HepG2 (cell line): Measurements from ENCODE around the gene CD7. TPM values are rescaled to one million over a fixed set of nuclear protein-coding genes. Genes with fewer than 3 reads are reported as not detected.
A peak's percentile ranks its signal among the peaks of the same experiment; 100 is the strongest.

ENCODE experiments used
- ATAC-seq: fragments of 200-7000 bp; cut with Tn5 transposase; 3 replicates; pipeline ENCODE4 v1.9.1; 2020; ENCODE audit warnings: mild to moderate bottlenecking, moderate library complexity
- BruUV-seq: library from RNA; stranded (reverse); fragments of 400-500 nt; replicated peaks from 2 replicates; lab custom pipeline; 2021; lab: Mats Ljungman, UMichigan
- CTCF ChIA-PET: fragments of 300-600 bp; formaldehyde crosslinking; extraction: SDS; loops from one replicate; lab custom pipeline; 2021; ENCODE audit warnings: low total read pairs, inconsistent platforms, low intra/inter-chr PET ratio; lab: Yijun Ruan, JAX
- POLR2A ChIA-PET: fragments of 350-600 bp; sonication (Branson Sonifier 250); formaldehyde crosslinking; loops from one replicate; lab custom pipeline; 2020; ENCODE audit warnings: antibody characterized with exemption, inconsistent platforms; lab: Yijun Ruan, JAX
- DNase-seq: peaks from one replicate; pipeline ENCODE4 v3.0.0-alpha.2; 2015; ENCODE audit warnings: low spot score
- FAIRE-seq: peaks from 3 replicates; lab custom pipeline; 2011; peaks lifted over from hg19 to GRCh38; lab: Jason Lieb, UNC
- H2AFZ ChIP-seq: one replicate; pipeline ENCODE4 v1.6.1; 2011; ENCODE audit warnings: low read length, inconsistent platforms
- H3K27ac ChIP-seq: fragments of 300-600 bp; 3 replicates; pipeline ENCODE4 v1.8.0; 2011; ENCODE audit warnings: mixed run types, mild to moderate bottlenecking, mixed read lengths, low read length, inconsistent platforms; ENCODE audit not compliant: insufficient read depth; ENCODE audit errors: extremely low read length
- H3K27me3 ChIP-seq, 2 experiments: fragments of 200-600 bp in 1 of 2; 2 replicates in 1 of 2; 3 replicates in 1 of 2; pipeline versions ENCODE4 v1.6.0 to v1.8.0; 2011; ENCODE audit warnings: low read length in 2 of 2, mild to moderate bottlenecking in 2 of 2, moderate library complexity in 2 of 2, inconsistent platforms in 1 of 2; ENCODE audit not compliant: insufficient read depth in 2 of 2, control insufficient read depth in 1 of 2
- H3K36me3 ChIP-seq, 2 experiments: fragments of 200-600 bp in 1 of 2; replicated peaks in 1 of 2; 2 replicates in 1 of 2; 3 replicates in 1 of 2; pipeline versions ENCODE4 v1.5.1 to v1.8.0; 2011; ENCODE audit warnings: low read length in 2 of 2, inconsistent platforms in 1 of 2; ENCODE audit not compliant: insufficient read depth in 2 of 2, control insufficient read depth in 1 of 2
- H3K4me1 ChIP-seq: 2 replicates; pipeline ENCODE4 v1.5.1; 2012; ENCODE audit warnings: low read length, inconsistent platforms; ENCODE audit not compliant: insufficient read depth
- H3K4me2 ChIP-seq: 2 replicates; pipeline ENCODE4 v1.6.0; 2011; ENCODE audit warnings: low read depth, low read length, inconsistent platforms
- H3K4me3 ChIP-seq, 3 experiments: fragments of 200-600 bp in 1 of 3; sonication (generic), shearing (Covaris generic) in 1 of 3; replicated peaks in 1 of 3; 2 replicates each; pipeline ENCODE4 v1.5.1; 2011 to 2016; ENCODE audit warnings: low read length in 3 of 3, inconsistent platforms in 2 of 3, low read depth in 2 of 3, mild to moderate bottlenecking in 2 of 3, control low read depth in 1 of 3, mixed read lengths in 1 of 3; ENCODE audit not compliant: insufficient read depth in 1 of 3
- H3K79me2 ChIP-seq: one replicate; pipeline ENCODE4 v1.6.1; 2011; ENCODE audit warnings: low read length, inconsistent platforms; ENCODE audit not compliant: insufficient read depth
- H3K9ac ChIP-seq: 2 replicates; pipeline ENCODE4 v1.6.0; 2011; ENCODE audit warnings: mild to moderate bottlenecking, low read depth, low read length, inconsistent platforms; ENCODE audit not compliant: insufficient read depth
- H3K9me3 ChIP-seq: 2 replicates; pipeline ENCODE4 v1.5.1; 2012; ENCODE audit warnings: mild to moderate bottlenecking, low read length
- H4K20me1 ChIP-seq: 2 replicates; pipeline ENCODE4 v1.6.0; 2011; ENCODE audit warnings: inconsistent platforms, mild to moderate bottlenecking, low read length, moderate library complexity; ENCODE audit not compliant: insufficient read depth
- HNF1B ChIP-seq: sonication (generic); formaldehyde crosslinking; IDR thresholded peaks from 2 replicates; pipeline ENCODE4 v1.5.1; 2020; ENCODE audit warnings: mild to moderate bottlenecking, moderate library complexity, missing genetic modification reagents
- NFYB ChIP-seq: sonication (generic); formaldehyde crosslinking; IDR thresholded peaks from 2 replicates; pipeline ENCODE4 v1.4.0; 2020; ENCODE audit warnings: missing genetic modification reagents
- TBX2 ChIP-seq: sonication (generic); formaldehyde crosslinking; IDR thresholded peaks from 2 replicates; pipeline ENCODE4 v1.5.0; 2020; ENCODE audit warnings: missing genetic modification reagents, mild to moderate bottlenecking, borderline replicate concordance
- TOPORS ChIP-seq: sonication (generic); formaldehyde crosslinking; IDR thresholded peaks from 2 replicates; pipeline ENCODE4 v1.8.0; 2023; ENCODE audit warnings: mild to moderate bottlenecking, missing genetic modification reagents
- ZNF562 ChIP-seq: sonication (generic); formaldehyde crosslinking; IDR thresholded peaks from 2 replicates; pipeline ENCODE4 v1.8.0; 2022; ENCODE audit warnings: missing genetic modification reagents, borderline replicate concordance
- ZNF589 ChIP-seq: sonication (generic); formaldehyde crosslinking; conservative IDR thresholded peaks from 2 replicates; pipeline ENCODE4 v1.8.0; 2022; ENCODE audit warnings: mild to moderate bottlenecking, moderate library complexity, missing genetic modification reagents
- ZNF75D ChIP-seq: sonication (generic); formaldehyde crosslinking; IDR thresholded peaks from 2 replicates; pipeline ENCODE4 v1.8.1; 2023; ENCODE audit warnings: missing genetic modification reagents, mild to moderate bottlenecking, borderline replicate concordance
- ZNF768 ChIP-seq: sonication (generic); formaldehyde crosslinking; IDR thresholded peaks from 2 replicates; pipeline ENCODE4 v1.4.0; 2020; ENCODE audit warnings: missing genetic modification reagents
- WGBS: methylation state at CpG from one replicate; pipeline ENCODE4 v1.1.6; 2017; ENCODE audit warnings: low lambda C conversion rate; 5-methylcytosine and 5-hydroxymethylcytosine counted together
- in situ Hi-C: cut with HindIII; loops from 2 replicates; pipeline ENCODE4 v1.10.0; 2017; ENCODE audit warnings: low pct_unique_long_range_greater_than_20kb; ENCODE audit not compliant: extremely low pct_ligation_motif_present
- intact Hi-C: fragments of 100-400 bp; cut with micrococcal nuclease; formaldehyde crosslinking; loops from one replicate; pipeline ENCODE4 v1.10.0; 2022; ENCODE audit not compliant: unreplicated experiment
- polyA plus RNA-seq, 8 experiments: library from polyadenylated mRNA; depleted of rRNA in 3 of 8; stranded (reverse) in 7 of 8; unstranded in 1 of 8; fragments of >200 nt; fragmentation: Illumina TruSeq in 4 of 8; extraction: Trizol in 4 of 8; gene quantifications; 2 replicates each; pipeline versions ENCODE4 v1.2.1 to v1.2.3, GENCODE V29; 2011 to 2016; ENCODE audit warnings: low read depth in 4 of 8, missing spikeins in 1 of 8, mixed read lengths in 1 of 8; ENCODE audit not compliant: insufficient read depth in 1 of 8
- total RNA-seq, 5 experiments: library from RNA; depleted of rRNA; stranded (reverse); fragments of >200 nt; fragmentation: Illumina TruSeq; extraction: Trizol; gene quantifications; 2 replicates each; pipeline ENCODE4 v1.2.3, GENCODE V29; 2016; ENCODE audit warnings: low read depth in 1 of 5
- TF ChIP-seq, protein P1 (sequence below): sonication (generic); formaldehyde crosslinking; IDR thresholded peaks from 2 replicates; pipeline ENCODE4 v1.5.0; 2020; ENCODE audit warnings: mild to moderate bottlenecking, missing genetic modification reagents

CD7 gene
- total and polyA plus RNA-seq, 2 of the 13 experiments (the other 11 are each of a cell fraction or from before 2014, with no cell fraction given), result 67.6 to 76.4 TPM

DNA sequence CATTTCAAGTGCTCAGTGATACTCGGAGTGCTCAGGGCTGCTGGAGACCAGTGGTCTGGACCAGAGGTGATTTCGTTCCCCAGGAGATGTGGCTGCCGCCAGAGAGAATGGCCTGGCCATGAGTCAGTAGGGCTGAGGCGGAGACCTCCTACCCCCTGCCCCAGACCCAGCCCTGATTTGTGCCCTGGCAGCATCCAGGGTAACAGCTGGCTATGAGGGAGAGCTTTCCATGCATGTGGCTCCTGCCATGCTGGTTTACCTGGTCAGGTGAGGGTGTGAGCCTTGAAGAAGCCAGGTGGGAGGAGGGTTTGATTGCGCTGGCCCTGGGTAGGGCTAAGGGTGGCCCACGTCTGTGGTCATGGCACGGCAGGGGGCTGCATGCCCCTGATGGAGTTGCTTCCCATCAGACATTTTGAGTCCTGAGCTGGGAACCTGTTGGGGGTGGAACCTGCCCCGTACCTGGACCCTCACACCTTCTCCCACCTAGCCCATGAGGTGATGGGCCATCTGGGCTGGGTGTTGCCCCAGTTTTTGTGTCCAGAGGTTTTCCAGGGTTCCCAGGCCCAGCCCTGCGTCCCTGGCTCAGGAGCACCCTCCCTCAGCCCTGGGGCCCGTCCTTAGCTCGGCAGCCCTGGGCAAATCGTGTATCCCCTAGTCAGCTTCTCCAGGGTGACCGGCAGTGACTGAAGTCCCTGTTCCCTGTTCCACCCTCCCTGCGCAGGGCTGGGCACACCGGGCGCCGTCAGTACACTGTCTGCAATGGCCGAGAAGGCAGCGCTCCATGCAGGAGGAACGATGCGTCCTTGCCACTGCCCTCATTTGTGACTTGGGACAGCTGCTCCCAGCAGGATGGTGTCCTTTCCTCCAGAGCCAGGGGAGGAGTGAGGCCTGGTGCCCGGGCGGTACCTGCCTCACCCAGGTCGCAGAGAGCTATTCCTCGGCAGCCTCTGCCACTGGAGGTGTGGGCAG, 34.9 kb downstream of the CD7 start:
- H3K27me3 ChIP-seq, result peaks cover 2 to 14% of the 10 kb centered on the region in 2 experiments; a peak in 4 of 5 replicates
- no peaks in the 10 kb centered on the region for H3K79me2 ChIP-seq
- no TSS peak for BruUV-seq
- in situ Hi-C loops (no loop called here), intact Hi-C loops (no loop called here)
- H3K36me3 ChIP-seq, result no peaks in the 10 kb centered on the region
- ATAC-seq (peak; percentile 24), FAIRE-seq (no peak), DNase-seq (no peak)
- no peak overlapping the region for H2AFZ ChIP-seq
- CTCF ChIA-PET, result no interaction called here
- H3K4me1 ChIP-seq, result peaks cover 62% of the 10 kb centered on the region
- POLR2A ChIA-PET, result interaction anchor here (0.8 to 4.4 kb wide), 8 partner anchors 8 to 43 kb away, joined by 3 to 46 read pairs (median 8); partner anchors contain the start of genes CD7 and CSNK1D
- H3K27ac ChIP-seq, result no peak overlapping the region
- no peak for TF ChIP-seq ZNF562 (CRISPR knock-in tag)
- TF ChIP-seq ZNF589, result 0 out of 2 replicates have a peak, but pooled peaks have one; percentile 53
- TF ChIP-seq TBX2 (CRISPR knock-in tag), result no peak
- 0 out of 2 replicates have a peak, but pooled peaks have one; percentile 8 for TF ChIP-seq ZNF768 (CRISPR knock-in tag)
- TF ChIP-seq, protein P1, sequence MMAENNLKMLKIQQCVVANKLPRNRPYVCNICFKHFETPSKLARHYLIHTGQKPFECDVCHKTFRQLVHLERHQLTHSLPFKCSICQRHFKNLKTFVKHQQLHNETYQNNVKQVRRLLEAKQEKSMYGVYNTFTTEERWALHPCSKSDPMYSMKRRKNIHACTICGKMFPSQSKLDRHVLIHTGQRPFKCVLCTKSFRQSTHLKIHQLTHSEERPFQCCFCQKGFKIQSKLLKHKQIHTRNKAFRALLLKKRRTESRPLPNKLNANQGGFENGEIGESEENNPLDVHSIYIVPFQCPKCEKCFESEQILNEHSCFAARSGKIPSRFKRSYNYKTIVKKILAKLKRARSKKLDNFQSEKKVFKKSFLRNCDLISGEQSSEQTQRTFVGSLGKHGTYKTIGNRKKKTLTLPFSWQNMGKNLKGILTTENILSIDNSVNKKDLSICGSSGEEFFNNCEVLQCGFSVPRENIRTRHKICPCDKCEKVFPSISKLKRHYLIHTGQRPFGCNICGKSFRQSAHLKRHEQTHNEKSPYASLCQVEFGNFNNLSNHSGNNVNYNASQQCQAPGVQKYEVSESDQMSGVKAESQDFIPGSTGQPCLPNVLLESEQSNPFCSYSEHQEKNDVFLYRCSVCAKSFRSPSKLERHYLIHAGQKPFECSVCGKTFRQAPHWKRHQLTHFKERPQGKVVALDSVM (CRISPR knock-in tag), result no peak
- no peak for TF ChIP-seq TOPORS (CRISPR knock-in tag)
- no peak for TF ChIP-seq HNF1B (CRISPR knock-in tag)
- TF ChIP-seq NFYB (CRISPR knock-in tag), result no peak
- no peak for TF ChIP-seq ZNF75D
- peak overlapping the region in 1 of 3 experiments; percentile 47; a peak in 1 of 6 replicates for H3K4me3 ChIP-seq
- no peak overlapping the region for H3K9ac ChIP-seq
- no peaks in the 10 kb centered on the region for H4K20me1 ChIP-seq
- H3K4me2 ChIP-seq, result peak overlapping the region; percentile 54
- H3K9me3 ChIP-seq, result no peaks in the 10 kb centered on the region
- 45% methylated on average over 18 of the region's 25 CpGs for WGBS
